Measurements from ENCODE around the gene LYPLA2.
"Not testable (repeated sequence)": the region's sequence is repeated elsewhere in the genome, so short reads cannot be mapped to it uniquely, and the experiment has no call there.

LYPLA2 gene

DNA sequence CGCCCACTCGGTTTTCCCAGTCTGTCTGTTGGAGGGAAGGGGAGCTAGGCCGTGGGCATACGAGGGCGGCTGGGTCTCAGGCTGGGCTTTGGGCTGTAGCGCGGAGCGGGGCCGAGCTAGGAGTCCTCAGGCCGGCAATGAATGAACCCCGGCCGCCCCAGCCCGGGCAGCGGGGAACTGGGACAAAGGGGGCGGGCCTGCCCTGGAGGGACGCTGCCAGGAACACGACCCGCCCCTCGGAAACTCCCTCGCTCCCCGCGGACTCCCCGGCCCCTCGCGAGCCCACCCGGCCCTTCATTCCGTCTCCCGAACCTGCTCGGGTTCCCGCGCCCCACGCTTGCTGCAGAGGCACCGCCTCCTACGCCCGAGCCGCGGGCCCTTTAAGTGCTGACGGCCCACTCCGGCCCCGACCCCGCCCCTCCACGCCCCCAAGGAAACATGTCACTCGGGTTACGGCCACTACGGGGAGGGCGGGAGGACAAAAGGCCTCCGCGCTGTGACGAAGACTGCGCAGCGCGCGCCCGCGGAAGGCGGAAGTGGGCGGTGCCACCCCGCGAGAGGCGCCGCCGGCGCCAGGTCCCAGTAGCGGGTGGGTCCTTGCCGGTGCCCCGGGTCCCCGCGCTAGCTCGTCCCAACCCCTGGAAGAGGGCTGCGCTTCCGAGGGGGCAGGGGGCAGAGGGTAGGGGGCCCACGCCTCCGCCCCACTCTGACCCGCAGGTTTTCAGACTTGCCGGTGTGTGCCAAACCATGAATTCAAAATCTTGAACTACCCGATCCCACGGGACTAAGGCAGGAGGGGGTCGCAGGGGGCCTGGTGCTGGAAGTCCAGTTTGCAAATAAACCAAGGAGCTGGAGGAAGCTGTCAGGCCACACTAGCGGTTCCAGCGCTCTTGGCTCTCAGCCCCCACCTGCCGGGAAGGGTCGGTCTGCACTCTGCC lies 9.7 kb downstream of the LYPLA2 start, which contains the start of gene GALE:
Gene GALE (minus strand): TSS at position 355 of the 938 bp plus-strand sequence. CDS start 1,747 bp downstream, outside the sequence.
- Histone ChIP-seq H3K27me3 (ENCODE audit: control insufficient read depth in 2 of 2, insufficient read depth in 2 of 2, low read length in 2 of 2) (no peaks in the 10 kb centered on the region), H3K4me1 (ENCODE audit: control insufficient read depth in 2 of 2, insufficient read depth in 2 of 2, low read length in 2 of 2) (peaks cover 29 to 45% of the 10 kb centered on the region in 2 donors), H3K36me3 (ENCODE audit: control insufficient read depth in 2 of 2, insufficient read depth in 2 of 2, low read length in 2 of 2) (peaks cover 24 to 26% of the 10 kb centered on the region in 2 donors), H3K9ac (ENCODE audit: low read depth in 1 of 2, low read length in 2 of 2) (peak within 1 kb of the TSS; percentile 92 to 98), H3K9me3 (ENCODE audit: control insufficient read depth in 2 of 2, low read length in 2 of 2) (no peaks in the 10 kb centered on the region), H3K27ac (ENCODE audit: low read depth in 2 of 2, low read length in 2 of 2) (peak within 1 kb of the TSS; percentile 96 to 99), H3K4me3 (ENCODE audit: low read length in 2 of 2) (peak within 1 kb of the TSS; percentile 92 to 93)

DNA sequence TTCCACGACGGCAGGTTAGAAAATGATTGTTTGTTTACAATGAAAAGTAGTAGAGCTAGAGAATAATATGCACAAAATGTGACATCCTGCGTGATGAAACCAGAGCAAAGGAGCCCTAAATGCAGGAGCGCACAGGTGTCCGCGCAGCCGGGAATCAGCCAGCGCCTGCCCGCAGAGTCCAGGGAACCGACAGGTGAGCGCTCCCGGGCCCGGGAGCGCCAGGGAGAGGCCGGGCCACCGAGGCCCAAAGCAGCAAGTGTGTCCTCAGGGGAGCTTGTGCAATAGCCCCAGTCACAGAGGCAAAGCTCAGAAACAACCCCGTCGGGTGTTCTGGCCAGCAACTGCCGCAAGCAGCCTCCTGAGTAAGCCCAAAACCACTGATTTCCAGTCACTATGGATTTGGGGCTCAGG lies 10.4 kb downstream of the LYPLA2 start:
- H3K9ac ChIP-seq (ENCODE audit: low read depth in 1 of 2, low read length in 2 of 2), result peak overlapping the region; percentile 87 to 98
- H3K4me3 ChIP-seq (ENCODE audit: low read length in 2 of 2), result peak overlapping the region; percentile 68 to 88
- H3K36me3 ChIP-seq (ENCODE audit: control insufficient read depth in 2 of 2, insufficient read depth in 2 of 2, low read length in 2 of 2), result peaks cover 19 to 20% of the 10 kb centered on the region in 2 donors
- H3K27ac ChIP-seq (ENCODE audit: low read depth in 2 of 2, low read length in 2 of 2), result peak overlapping the region; percentile 96 to 99
- no peaks in the 10 kb centered on the region for H3K27me3 ChIP-seq (ENCODE audit: control insufficient read depth in 2 of 2, insufficient read depth in 2 of 2, low read length in 2 of 2)
- no peaks in the 10 kb centered on the region for H3K9me3 ChIP-seq (ENCODE audit: control insufficient read depth in 2 of 2, low read length in 2 of 2)
- H3K4me1 ChIP-seq (ENCODE audit: control insufficient read depth in 2 of 2, insufficient read depth in 2 of 2, low read length in 2 of 2), result peaks cover 27 to 42% of the 10 kb centered on the region in 2 donors

DNA sequence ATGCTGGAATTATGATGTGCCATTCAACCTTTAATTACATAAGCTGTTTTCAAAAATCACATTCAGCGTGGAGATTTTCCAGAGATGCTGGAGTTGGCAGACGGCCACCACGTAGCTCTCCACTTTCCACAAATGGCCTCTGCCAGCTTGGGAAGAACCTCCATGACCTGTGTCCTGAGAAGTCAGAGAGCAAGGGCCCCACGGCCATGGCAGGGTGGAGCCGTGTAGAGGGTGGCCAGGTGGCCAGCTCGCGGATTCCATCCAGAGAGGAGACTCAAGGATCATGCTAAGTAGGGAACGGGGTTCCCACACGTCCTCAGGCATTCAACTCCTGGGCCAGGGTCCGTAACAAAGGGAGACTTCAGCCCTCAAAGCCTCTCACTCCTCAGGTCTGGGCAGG lies 10.9 kb downstream of the LYPLA2 start:
- Histone ChIP-seq H3K9me3 (ENCODE audit: control insufficient read depth in 2 of 2, low read length in 2 of 2) (no peaks in the 10 kb centered on the region), H3K27ac (ENCODE audit: low read depth in 2 of 2, low read length in 2 of 2) (no peak overlapping the region), H3K27me3 (ENCODE audit: control insufficient read depth in 2 of 2, insufficient read depth in 2 of 2, low read length in 2 of 2) (no peaks in the 10 kb centered on the region), H3K36me3 (ENCODE audit: control insufficient read depth in 2 of 2, insufficient read depth in 2 of 2, low read length in 2 of 2) (peaks cover 19 to 24% of the 10 kb centered on the region in 2 donors), H3K4me3 (ENCODE audit: low read length in 2 of 2) (peak overlapping the region in 1 of 2 donors; percentile 88), H3K9ac (ENCODE audit: low read depth in 1 of 2, low read length in 2 of 2) (peak overlapping the region in 1 of 2 donors; percentile 87), H3K4me1 (ENCODE audit: control insufficient read depth in 2 of 2, insufficient read depth in 2 of 2, low read length in 2 of 2) (peaks cover 23 to 37% of the 10 kb centered on the region in 2 donors)

DNA sequence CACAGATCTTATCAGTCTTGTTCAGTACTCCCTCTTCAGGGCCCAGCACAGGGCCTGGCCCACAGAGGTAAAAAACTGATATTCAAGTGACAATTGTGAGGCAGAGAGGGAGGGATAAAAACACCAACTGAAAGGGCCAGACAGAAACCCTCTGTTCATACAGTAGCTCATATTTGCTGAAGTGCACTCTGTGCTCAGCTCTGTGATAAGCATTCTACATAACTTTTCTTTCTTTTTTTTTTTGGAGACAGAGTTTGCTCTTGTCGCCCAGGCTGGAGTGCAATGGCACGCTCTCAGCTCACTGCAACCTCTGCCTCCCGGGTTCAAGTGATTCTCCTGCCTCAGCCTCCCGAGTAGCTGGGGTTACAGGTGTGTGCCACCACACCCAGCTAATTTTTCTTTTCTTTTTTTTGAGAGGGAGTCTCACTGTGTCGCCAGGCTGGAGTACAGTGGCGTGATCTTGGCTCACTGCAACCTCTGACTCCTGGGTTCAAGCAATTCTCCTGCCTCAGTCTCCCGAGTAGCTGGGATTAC lies 11.9 kb downstream of the LYPLA2 start:
- not testable (repeated sequence) for H3K27me3 ChIP-seq (ENCODE audit: control insufficient read depth in 2 of 2, insufficient read depth in 2 of 2, low read length in 2 of 2); H3K27ac ChIP-seq (ENCODE audit: low read depth in 2 of 2, low read length in 2 of 2); H3K4me3 ChIP-seq (ENCODE audit: low read length in 2 of 2); H3K9me3 ChIP-seq (ENCODE audit: control insufficient read depth in 2 of 2, low read length in 2 of 2); H3K9ac ChIP-seq (ENCODE audit: low read depth in 1 of 2, low read length in 2 of 2)
- H3K4me1 ChIP-seq (ENCODE audit: control insufficient read depth in 2 of 2, insufficient read depth in 2 of 2, low read length in 2 of 2), result peaks cover 20 to 27% of the 10 kb centered on the region in 2 donors
- peaks cover 19 to 24% of the 10 kb centered on the region in 2 donors for H3K36me3 ChIP-seq (ENCODE audit: control insufficient read depth in 2 of 2, insufficient read depth in 2 of 2, low read length in 2 of 2)

DNA sequence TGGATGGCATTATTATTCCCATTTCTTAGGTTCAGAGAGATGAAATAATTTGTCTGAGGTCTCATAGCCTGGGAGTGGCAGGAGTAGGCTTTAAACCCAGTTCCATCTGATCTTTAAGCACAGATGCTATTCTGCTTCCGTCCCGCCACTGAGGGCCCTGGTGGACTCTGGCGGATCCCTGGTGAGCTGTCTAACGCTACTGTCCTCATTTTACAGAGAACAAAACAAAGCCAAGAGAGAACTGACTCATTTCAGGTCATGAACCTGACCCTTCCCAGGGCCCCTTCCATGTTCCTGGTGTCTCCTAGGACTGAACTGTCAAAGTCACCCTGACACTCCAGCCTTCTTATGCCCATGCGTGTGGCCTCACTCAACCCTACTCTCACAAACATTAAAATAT lies 12.7 kb downstream of the LYPLA2 start:
- Histone ChIP-seq H3K9me3 (ENCODE audit: control insufficient read depth in 2 of 2, low read length in 2 of 2) (no peaks in the 10 kb centered on the region), H3K27ac (ENCODE audit: low read depth in 2 of 2, low read length in 2 of 2) (no peak overlapping the region), H3K4me1 (ENCODE audit: control insufficient read depth in 2 of 2, insufficient read depth in 2 of 2, low read length in 2 of 2) (peaks cover 19 to 20% of the 10 kb centered on the region in 2 donors)

DNA sequence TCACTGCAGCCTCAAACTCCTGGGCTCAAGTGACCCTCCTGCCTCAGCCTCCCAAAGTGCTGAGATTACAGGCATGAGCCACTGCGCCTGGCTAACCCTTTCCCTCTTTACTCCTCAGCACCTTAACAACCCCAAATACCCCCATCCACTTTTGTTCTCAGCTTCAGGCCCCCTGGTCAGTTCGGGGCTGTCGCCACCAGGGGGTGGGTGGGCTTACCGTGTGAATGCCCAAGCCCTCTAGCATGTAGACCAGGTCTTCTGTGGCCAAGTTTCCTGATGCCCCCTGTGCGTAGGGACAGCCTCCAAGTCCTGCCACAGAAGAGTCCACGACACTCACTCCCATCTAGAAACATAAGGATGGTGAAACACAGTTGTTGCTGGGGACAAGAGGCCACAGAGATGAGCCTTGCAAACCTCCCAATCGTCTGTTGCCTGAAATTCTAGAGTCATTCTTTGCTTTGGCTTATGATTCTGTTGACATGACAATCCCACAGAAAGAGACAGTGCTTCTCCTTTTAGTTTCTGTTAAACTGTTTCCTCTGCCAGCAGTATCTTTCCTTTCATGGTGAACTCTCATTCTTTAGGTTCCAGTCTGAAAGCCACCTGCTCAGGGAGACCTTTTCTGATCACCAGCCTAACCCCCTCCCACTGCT lies 13.4 kb downstream of the LYPLA2 start:
- Histone ChIP-seq H3K4me1 (ENCODE audit: control insufficient read depth in 2 of 2, insufficient read depth in 2 of 2, low read length in 2 of 2) (peaks cover 13 to 14% of the 10 kb centered on the region in 2 donors), H3K36me3 (ENCODE audit: control insufficient read depth in 2 of 2, insufficient read depth in 2 of 2, low read length in 2 of 2) (peaks cover 17 to 23% of the 10 kb centered on the region in 2 donors), H3K9ac (ENCODE audit: low read depth in 1 of 2, low read length in 2 of 2) (no peak overlapping the region), H3K27me3 (ENCODE audit: control insufficient read depth in 2 of 2, insufficient read depth in 2 of 2, low read length in 2 of 2) (no peaks in the 10 kb centered on the region), H3K4me3 (ENCODE audit: low read length in 2 of 2) (no peak overlapping the region), H3K9me3 (ENCODE audit: control insufficient read depth in 2 of 2, low read length in 2 of 2) (no peaks in the 10 kb centered on the region), H3K27ac (ENCODE audit: low read depth in 2 of 2, low read length in 2 of 2) (peak overlapping the region in 1 of 2 donors; percentile 52)

More for the DNA sequence above, 12.7 kb downstream of the LYPLA2 start:
- Histone ChIP-seq H3K9ac (ENCODE audit: low read depth in 1 of 2, low read length in 2 of 2) (no peak overlapping the region), H3K4me3 (ENCODE audit: low read length in 2 of 2) (no peak overlapping the region), H3K36me3 (ENCODE audit: control insufficient read depth in 2 of 2, insufficient read depth in 2 of 2, low read length in 2 of 2) (peaks cover 17 to 23% of the 10 kb centered on the region in 2 donors), H3K27me3 (ENCODE audit: control insufficient read depth in 2 of 2, insufficient read depth in 2 of 2, low read length in 2 of 2) (no peaks in the 10 kb centered on the region)

DNA sequence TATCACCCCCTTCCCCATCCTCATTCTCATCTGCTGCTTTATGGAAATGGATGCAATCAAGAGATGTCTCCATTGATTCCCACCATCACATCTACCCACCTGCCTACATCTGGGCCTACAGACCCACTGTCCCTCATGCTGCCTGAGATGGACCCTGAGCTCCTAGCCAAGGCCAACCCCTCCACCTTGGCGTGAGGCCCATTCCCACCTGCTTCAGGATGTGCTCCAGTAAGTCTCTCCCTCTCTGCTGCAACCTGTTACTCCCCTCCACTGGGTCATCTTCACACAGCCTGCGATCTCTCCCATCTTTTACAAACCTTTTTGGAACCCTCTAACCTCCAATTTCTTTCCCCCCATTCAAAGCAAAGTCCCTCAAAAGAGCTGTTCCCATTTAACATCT lies 14.1 kb downstream of the LYPLA2 start:
- no peaks in the 10 kb centered on the region for H3K9me3 ChIP-seq (ENCODE audit: control insufficient read depth in 2 of 2, low read length in 2 of 2)
- no peaks in the 10 kb centered on the region for H3K27me3 ChIP-seq (ENCODE audit: control insufficient read depth in 2 of 2, insufficient read depth in 2 of 2, low read length in 2 of 2)
- H3K27ac ChIP-seq (ENCODE audit: low read depth in 2 of 2, low read length in 2 of 2), result no peak overlapping the region
- H3K36me3 ChIP-seq (ENCODE audit: control insufficient read depth in 2 of 2, insufficient read depth in 2 of 2, low read length in 2 of 2), result peaks cover 17 to 23% of the 10 kb centered on the region in 2 donors
- peaks cover 9 to 12% of the 10 kb centered on the region in 2 donors for H3K4me1 ChIP-seq (ENCODE audit: control insufficient read depth in 2 of 2, insufficient read depth in 2 of 2, low read length in 2 of 2)
- no peak overlapping the region for H3K9ac ChIP-seq (ENCODE audit: low read depth in 1 of 2, low read length in 2 of 2)
- H3K4me3 ChIP-seq (ENCODE audit: low read length in 2 of 2), result no peak overlapping the region

DNA sequence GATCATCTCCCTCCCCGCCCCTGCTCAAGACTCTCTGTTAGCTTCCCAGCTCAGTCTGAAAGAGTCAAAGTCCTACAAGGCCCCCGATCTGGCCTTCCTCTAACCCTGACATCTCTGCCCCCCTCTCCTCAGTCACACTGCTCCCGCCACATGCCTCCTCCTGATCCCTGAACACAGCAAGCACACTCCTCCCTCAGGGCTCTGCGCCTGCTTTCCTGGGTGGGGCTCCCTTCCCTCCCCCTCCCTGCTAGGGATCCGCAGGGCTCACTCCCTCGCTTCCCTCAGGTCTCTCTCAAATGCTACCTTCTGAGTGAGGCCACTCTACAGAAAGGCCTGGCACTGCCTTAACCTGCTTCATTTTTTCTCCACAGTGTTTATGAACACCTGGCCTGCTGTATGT lies 15.3 kb downstream of the LYPLA2 start:
- no peaks in the 10 kb centered on the region for H3K27me3 ChIP-seq (ENCODE audit: control insufficient read depth in 2 of 2, insufficient read depth in 2 of 2, low read length in 2 of 2)
- H3K4me1 ChIP-seq (ENCODE audit: control insufficient read depth in 2 of 2, insufficient read depth in 2 of 2, low read length in 2 of 2), result peaks cover 20 to 21% of the 10 kb centered on the region in 2 donors
- H3K4me3 ChIP-seq (ENCODE audit: low read length in 2 of 2), result no peak overlapping the region
- peaks cover 17 to 23% of the 10 kb centered on the region in 2 donors for H3K36me3 ChIP-seq (ENCODE audit: control insufficient read depth in 2 of 2, insufficient read depth in 2 of 2, low read length in 2 of 2)
- no peak overlapping the region for H3K9ac ChIP-seq (ENCODE audit: low read depth in 1 of 2, low read length in 2 of 2)
- H3K9me3 ChIP-seq (ENCODE audit: control insufficient read depth in 2 of 2, low read length in 2 of 2), result no peaks in the 10 kb centered on the region
- no peak overlapping the region for H3K27ac ChIP-seq (ENCODE audit: low read depth in 2 of 2, low read length in 2 of 2)

DNA sequence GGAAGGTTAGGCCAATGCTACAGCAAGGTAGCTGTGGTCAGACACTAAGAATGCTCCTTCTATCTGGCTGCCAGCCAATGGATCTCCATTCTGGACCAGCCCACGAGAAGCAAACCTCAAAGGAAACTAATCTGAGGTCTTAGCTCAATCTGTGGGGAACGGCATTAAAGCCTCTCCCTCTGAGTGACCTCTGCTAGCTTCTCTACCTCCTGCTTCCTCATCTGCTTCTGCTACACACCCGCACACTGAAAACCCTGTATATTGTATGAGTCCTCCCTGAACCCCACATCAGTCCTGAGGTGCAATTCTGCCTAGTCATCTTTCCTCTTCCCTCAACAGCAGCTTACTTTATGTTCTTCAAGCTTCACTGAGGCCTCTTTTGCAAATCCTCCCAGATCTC lies 16.5 kb downstream of the LYPLA2 start:
- Histone ChIP-seq H3K27ac (ENCODE audit: low read depth in 2 of 2, low read length in 2 of 2) (no peak overlapping the region), H3K36me3 (ENCODE audit: control insufficient read depth in 2 of 2, insufficient read depth in 2 of 2, low read length in 2 of 2) (peaks cover 18 to 26% of the 10 kb centered on the region in 2 donors), H3K27me3 (ENCODE audit: control insufficient read depth in 2 of 2, insufficient read depth in 2 of 2, low read length in 2 of 2) (no peaks in the 10 kb centered on the region), H3K4me3 (ENCODE audit: low read length in 2 of 2) (no peak overlapping the region), H3K9ac (ENCODE audit: low read depth in 1 of 2, low read length in 2 of 2) (no peak overlapping the region), H3K9me3 (ENCODE audit: control insufficient read depth in 2 of 2, low read length in 2 of 2) (no peaks in the 10 kb centered on the region), H3K4me1 (ENCODE audit: control insufficient read depth in 2 of 2, insufficient read depth in 2 of 2, low read length in 2 of 2) (peaks cover 15 to 19% of the 10 kb centered on the region in 2 donors)

Data from mucosa of rectum (tissue), 2 donors.